ENCODE measurements around the gene GPR137B. TPM values are rescaled to one million over a fixed set of nuclear protein-coding genes. Genes with fewer than 3 reads are reported as not detected.

Gene GPR137B
- total and polyA plus RNA-seq, 2 of the 4 experiments (the other 2 are of a cell fraction) = 4.5 to 12.3 TPM

GRCh38 chr1:236159704-236160539 lies 17.6 kb downstream of the GPR137B start (continued):
- no peak for TF ChIP-seq RFX5 (IDR thresholded peaks at IDR 0.05; ENCODE audit: low read depth, low read length)

DNA sequence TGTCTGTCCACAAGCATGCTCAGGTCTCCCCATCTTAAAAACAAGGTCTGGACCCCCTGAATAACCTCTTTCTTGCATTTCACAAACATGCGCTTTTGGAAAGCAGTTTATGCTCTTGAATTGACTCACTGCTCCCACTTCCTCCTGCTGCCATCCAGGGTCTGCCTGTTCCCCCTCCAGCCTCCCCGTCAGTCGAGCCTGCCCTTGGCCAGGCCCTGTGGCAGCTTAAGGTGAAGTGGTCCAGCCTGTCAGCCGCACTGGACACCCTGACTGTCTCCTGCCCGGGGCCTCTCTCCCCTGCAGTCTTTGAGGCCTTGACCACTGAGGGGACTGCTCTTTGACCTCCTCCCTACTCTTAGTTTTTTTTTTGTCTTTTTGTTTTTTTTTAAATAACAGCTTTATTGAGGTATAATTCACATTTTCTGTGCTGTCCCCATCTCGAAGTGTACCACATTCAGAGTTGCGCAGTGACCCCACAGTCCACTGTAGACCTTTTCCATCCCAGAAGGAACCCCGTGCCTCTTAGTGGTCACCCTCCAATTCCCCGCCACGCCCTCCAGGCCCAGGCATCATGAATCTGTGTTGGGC lies 18.3 kb downstream of the GPR137B start:
- no peak for ATAC-seq (ENCODE audit: low read depth)
- no peak overlapping the region for H3K14ac ChIP-seq (replicated peaks; ENCODE audit: low read depth, low read length)
- intact Hi-C loops (cut with micrococcal nuclease) = no loop called here
- TF ChIP-seq USF2 (IDR thresholded peaks at IDR 0.05; ENCODE audit: low read depth, low read length) (no peak), BHLHE40 (IDR thresholded peaks at IDR 0.05; ENCODE audit: low read depth, low read length) (no peak), NFE2L2 (IDR thresholded peaks at IDR 0.05; ENCODE audit: low read depth, low read length) (no peak), RCOR1 (IDR thresholded peaks at IDR 0.05; ENCODE audit: insufficient replicate concordance, low read length) (no peak), RFX5 (IDR thresholded peaks at IDR 0.05; ENCODE audit: low read depth, low read length) (no peak), RAD21 (IDR thresholded peaks at IDR 0.05; ENCODE audit: low read length) (no peak), MAFK (IDR thresholded peaks at IDR 0.05; ENCODE audit: low read depth, low read length) (no peak), POLR2A (IDR thresholded peaks at IDR 0.05; ENCODE audit: low read depth, low read length) (no peak), ELK1 (IDR thresholded peaks at IDR 0.05; ENCODE audit: borderline replicate concordance, low read depth, low read length) (no peak), CEBPB (IDR thresholded peaks at IDR 0.05; ENCODE audit: low read depth, low read length) (no peak), MAZ (IDR thresholded peaks at IDR 0.05; ENCODE audit: borderline replicate concordance, low read depth, low read length) (no peak), SMC3 (IDR thresholded peaks at IDR 0.05; ENCODE audit: low read depth, low read length) (no peak), FOS (IDR thresholded peaks at IDR 0.05; ENCODE audit: low read depth, low read length) (no peak)

More for the DNA sequence above, 18.3 kb downstream of the GPR137B start:
- H2AFZ ChIP-seq (replicated peaks; ENCODE audit: low read length, poor library complexity) = no peak overlapping the region
- no peak overlapping the region for H3K4ac ChIP-seq (ENCODE audit: low read depth, low read length)
- H3K4me2 ChIP-seq (ENCODE audit: low read depth, low read length) = no peak overlapping the region
- ChIA-PET POLR2A (ENCODE audit: unreplicated experiment) (no interaction called here), CTCF (no interaction called here)
- no peak overlapping the region for H3K27ac ChIP-seq (ENCODE audit: insufficient read depth, low read length)
- no peaks in the 10 kb centered on the region for H4K20me1 ChIP-seq (ENCODE audit: insufficient read depth, low read length)
- H3K9me3 ChIP-seq (ENCODE audit: control insufficient read depth, insufficient read depth, low read length) = peaks cover 6% of the 10 kb centered on the region; the same call in 1 of the 2 replicates
- H3K18ac ChIP-seq (ENCODE audit: low read depth, low read length) = no peak overlapping the region
- no peak overlapping the region for H2AK5ac ChIP-seq (ENCODE audit: low read depth, low read length)
- no peak overlapping the region for H3K23ac ChIP-seq (ENCODE audit: low read depth, low read length)
- no peak overlapping the region for H2BK20ac ChIP-seq (ENCODE audit: low read depth, low read length)
- BruUV-seq (replicated peaks) = no TSS peak
- no peak overlapping the region for H4K5ac ChIP-seq (ENCODE audit: low read depth, low read length)
- no peaks in the 10 kb centered on the region for H3K79me1 ChIP-seq (ENCODE audit: low read depth in 1 of 2, low read length in 2 of 2)
- peaks cover 2% of the 10 kb centered on the region; the same call in 1 of the 2 replicates for H3K36me3 ChIP-seq (ENCODE audit: control insufficient read depth, insufficient read depth, low read length)
- no peak overlapping the region for H3K4me3 ChIP-seq (ENCODE audit: insufficient read depth, low read depth, low read length)
- in situ Hi-C loops (cut with MboI; ENCODE audit: low sequenced_read_pairs) = no loop called here
- 89% methylated on average over 5 of the region's 10 CpGs; no CpG with 5 or more reads in 1 of the 2 experiments for WGBS, 2 experiments (ENCODE audit: extremely low coverage in 2 of 2, insufficient read length in 1 of 2)
- no peak overlapping the region for H4K91ac ChIP-seq (ENCODE audit: insufficient read depth, low read depth, low read length)
- no peak overlapping the region for H2AK9ac ChIP-seq (replicated peaks; ENCODE audit: low read depth, low read length, poor library complexity)
- DNase-seq = no peak
- no peak overlapping the region for H2BK120ac ChIP-seq (ENCODE audit: low read depth, low read length)
- no peaks in the 10 kb centered on the region for H3K4me1 ChIP-seq (ENCODE audit: control insufficient read depth, insufficient read depth, low read length)
- no peaks in the 10 kb centered on the region; the same call in 1 of the 2 replicates for H3K9me1 ChIP-seq (ENCODE audit: insufficient read depth, low read length)
- no peaks in the 10 kb centered on the region for H3K27me3 ChIP-seq (ENCODE audit: control insufficient read depth, insufficient read depth, low read length)
- no peak overlapping the region for H3K56ac ChIP-seq (ENCODE audit: extremely low read depth, insufficient read depth, low read length)
- no peak overlapping the region for H2BK5ac ChIP-seq (ENCODE audit: low read depth, low read length, poor library complexity, severe bottlenecking)
- no peak overlapping the region for H2BK15ac ChIP-seq (ENCODE audit: low read depth, low read length)
- H4K8ac ChIP-seq (ENCODE audit: low read depth in 2 of 2, low read length in 2 of 2) = no peak overlapping the region
- dilution Hi-C loops (cut with HindIII; ENCODE audit: low sequenced_read_pairs, unreplicated experiment) = no loop called here
- no peak overlapping the region for H3K9ac ChIP-seq (ENCODE audit: low read depth, low read length)
